ENCODE measurements around the gene SIN3A. TPM values are rescaled to one million over a fixed set of nuclear protein-coding genes. Genes with fewer than 3 reads are reported as not detected.

Gene SIN3A
- total and polyA plus RNA-seq, 9 of the 15 experiments (the other 6 are each of a cell fraction or from before 2014, with no cell fraction given) = 11.1 to 70.3 (median 25.3) TPM

- TF ChIP-seq CCNT2 (IDR thresholded peaks at IDR 0.05; ENCODE audit: borderline replicate concordance, extremely low read depth, insufficient read length, low read depth, low read length) (no peak), STAT6 (CRISPR knock-in tag; IDR thresholded peaks at IDR 0.05) (no peak), ZNF740 (CRISPR knock-in tag; IDR thresholded peaks at IDR 0.05) (peak; percentile 31; the same call in 1 of the 2 replicates), ZNF740 (tag; IDR thresholded peaks at IDR 0.05) (no peak), ZNF79 (CRISPR knock-in tag; IDR thresholded peaks at IDR 0.05; ENCODE audit: low read depth) (no peak), RUNX1 (IDR thresholded peaks at IDR 0.05; ENCODE audit: low read depth) (no peak), MBD2 (IDR thresholded peaks at IDR 0.05; ENCODE audit: borderline replicate concordance, low read depth) (peak; percentile 19; the same call in 1 of the 2 replicates), ZNF780A (CRISPR knock-in tag; IDR thresholded peaks at IDR 0.05) (no peak), GTF2F1 (IDR thresholded peaks at IDR 0.05; ENCODE audit: low read depth, low read length) (no peak), ELF1 (tag; IDR thresholded peaks at IDR 0.05) (no peak), EWSR1 (IDR thresholded peaks at IDR 0.05; ENCODE audit: borderline replicate concordance, low read depth, partially characterized antibody) (no peak), RFX5 (IDR thresholded peaks at IDR 0.05; ENCODE audit: low read depth, low read length) (no peak), SIN3B (IDR thresholded peaks at IDR 0.05; ENCODE audit: low read depth) (no peak), CHD2 (IDR thresholded peaks at IDR 0.05; ENCODE audit: low read depth, low read length) (no peak), TFAP4 (CRISPR knock-in tag; IDR thresholded peaks at IDR 0.05; ENCODE audit: borderline replicate concordance) (peak; percentile 68; the same call in 1 of the 2 replicates)
- TF ChIP-seq, protein P1, sequence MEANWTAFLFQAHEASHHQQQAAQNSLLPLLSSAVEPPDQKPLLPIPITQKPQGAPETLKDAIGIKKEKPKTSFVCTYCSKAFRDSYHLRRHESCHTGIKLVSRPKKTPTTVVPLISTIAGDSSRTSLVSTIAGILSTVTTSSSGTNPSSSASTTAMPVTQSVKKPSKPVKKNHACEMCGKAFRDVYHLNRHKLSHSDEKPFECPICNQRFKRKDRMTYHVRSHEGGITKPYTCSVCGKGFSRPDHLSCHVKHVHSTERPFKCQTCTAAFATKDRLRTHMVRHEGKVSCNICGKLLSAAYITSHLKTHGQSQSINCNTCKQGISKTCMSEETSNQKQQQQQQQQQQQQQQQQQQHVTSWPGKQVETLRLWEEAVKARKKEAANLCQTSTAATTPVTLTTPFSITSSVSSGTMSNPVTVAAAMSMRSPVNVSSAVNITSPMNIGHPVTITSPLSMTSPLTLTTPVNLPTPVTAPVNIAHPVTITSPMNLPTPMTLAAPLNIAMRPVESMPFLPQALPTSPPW (CRISPR knock-in tag; IDR thresholded peaks at IDR 0.05) = peak; percentile 50; the same call in 1 of the 2 replicates
- TF ChIP-seq, protein P2, sequence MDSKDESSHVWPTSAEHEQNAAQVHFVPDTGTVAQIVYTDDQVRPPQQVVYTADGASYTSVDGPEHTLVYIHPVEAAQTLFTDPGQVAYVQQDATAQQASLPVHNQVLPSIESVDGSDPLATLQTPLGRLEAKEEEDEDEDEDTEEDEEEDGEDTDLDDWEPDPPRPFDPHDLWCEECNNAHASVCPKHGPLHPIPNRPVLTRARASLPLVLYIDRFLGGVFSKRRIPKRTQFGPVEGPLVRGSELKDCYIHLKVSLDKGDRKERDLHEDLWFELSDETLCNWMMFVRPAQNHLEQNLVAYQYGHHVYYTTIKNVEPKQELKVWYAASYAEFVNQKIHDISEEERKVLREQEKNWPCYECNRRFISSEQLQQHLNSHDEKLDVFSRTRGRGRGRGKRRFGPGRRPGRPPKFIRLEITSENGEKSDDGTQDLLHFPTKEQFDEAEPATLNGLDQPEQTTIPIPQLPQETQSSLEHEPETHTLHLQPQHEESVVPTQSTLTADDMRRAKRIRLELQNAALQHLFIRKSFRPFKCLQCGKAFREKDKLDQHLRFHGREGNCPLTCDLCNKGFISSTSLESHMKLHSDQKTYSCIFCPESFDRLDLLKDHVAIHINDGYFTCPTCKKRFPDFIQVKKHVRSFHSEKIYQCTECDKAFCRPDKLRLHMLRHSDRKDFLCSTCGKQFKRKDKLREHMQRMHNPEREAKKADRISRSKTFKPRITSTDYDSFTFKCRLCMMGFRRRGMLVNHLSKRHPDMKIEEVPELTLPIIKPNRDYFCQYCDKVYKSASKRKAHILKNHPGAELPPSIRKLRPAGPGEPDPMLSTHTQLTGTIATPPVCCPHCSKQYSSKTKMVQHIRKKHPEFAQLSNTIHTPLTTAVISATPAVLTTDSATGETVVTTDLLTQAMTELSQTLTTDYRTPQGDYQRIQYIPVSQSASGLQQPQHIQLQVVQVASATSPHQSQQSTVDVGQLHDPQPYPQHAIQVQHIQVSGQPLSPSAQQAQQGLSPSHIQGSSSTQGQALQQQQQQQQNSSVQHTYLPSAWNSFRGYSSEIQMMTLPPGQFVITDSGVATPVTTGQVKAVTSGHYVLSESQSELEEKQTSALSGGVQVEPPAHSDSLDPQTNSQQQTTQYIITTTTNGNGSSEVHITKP (IDR thresholded peaks at IDR 0.05; ENCODE audit: partially characterized antibody) = no peak
These were observed 104.1 kb downstream of the SIN3A start (continued) for GRCh38 chr15:75347222-75348033.

All from K562 (cell line).